Activated CD4-positive, alpha-beta memory T cell treated with anti-CD3 and anti-CD28 coated beads, Interleukin-2, amount 10 ng/mL, durations not matched to agents 7 days and 5 days (primary cell): Measurements from ENCODE around the gene KAZN. TPM values are rescaled to one million over a fixed set of nuclear protein-coding genes. Genes with fewer than 3 reads are reported as not detected.
"Not testable (repeated sequence)": the region's sequence is repeated elsewhere in the genome, so short reads cannot be mapped to it uniquely, and the experiment has no call there.

Source experiments
- CTCF ChIA-PET: fragments of 350-600 bp; sonication (Branson Sonifier 250); formaldehyde crosslinking; loops from one replicate; lab custom pipeline; 2021; ENCODE audit warnings: antibody characterized with exemption, inconsistent platforms; lab: Charles Lee
- POLR2A ChIA-PET: fragments of 350-600 bp; sonication (Branson Sonifier 250); formaldehyde crosslinking; loops from one replicate; lab custom pipeline; 2021; ENCODE audit warnings: antibody characterized with exemption; lab: Charles Lee
- DNase-seq: peaks from one replicate; pipeline ENCODE4 v3.0.0-alpha.2; 2020
- H3K27ac Mint-ChIP-seq: one replicate; pipeline ENCODE4 v1.8.0; 2021; ENCODE audit warnings: mild to moderate bottlenecking, mixed read lengths
- H3K27me3 Mint-ChIP-seq: one replicate; pipeline ENCODE4 v1.8.0; 2021; ENCODE audit warnings: mixed read lengths
- H3K36me3 Mint-ChIP-seq: one replicate; pipeline ENCODE4 v1.8.0; 2021; ENCODE audit warnings: low read depth, mixed read lengths
- H3K4me1 Mint-ChIP-seq: one replicate; pipeline ENCODE4 v1.8.0; 2021; ENCODE audit warnings: mixed read lengths
- H3K4me3 Mint-ChIP-seq: one replicate; pipeline ENCODE4 v1.8.0; 2021; ENCODE audit warnings: mild to moderate bottlenecking, mixed read lengths
- H3K9me3 Mint-ChIP-seq: one replicate; pipeline ENCODE4 v1.8.0; 2021; ENCODE audit warnings: mixed read lengths
- total RNA-seq, 2 experiments: library from RNA; stranded (reverse); gene quantifications; one replicate each; pipeline ENCODE4 v1.2.3, GENCODE V29; 2021

KAZN gene
- total RNA-seq, 2 experiments from 2014 or later = 0.30 to 0.43 TPM

DNA sequence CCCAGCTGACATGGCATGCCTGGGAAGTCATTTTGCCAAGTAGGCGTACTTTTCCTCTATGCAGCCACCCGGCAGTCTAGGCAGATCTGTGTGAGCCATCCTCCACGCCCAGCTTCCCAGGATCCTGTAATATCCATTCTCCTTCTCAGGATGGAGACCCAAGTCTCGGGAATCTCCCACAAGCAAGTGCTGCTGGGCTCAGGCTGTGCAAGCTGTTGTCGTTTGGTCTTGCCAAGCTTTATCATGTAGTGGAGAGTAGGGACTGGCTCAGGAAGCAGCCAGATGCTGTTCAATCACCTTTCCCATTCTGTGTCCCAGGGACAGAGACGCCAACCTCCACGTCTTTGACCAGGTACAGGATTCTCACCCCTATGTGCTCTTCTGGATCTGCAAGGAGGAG lies 363.9 kb downstream of the KAZN start:
- no peak for DNase-seq
- H3K27me3 Mint-ChIP-seq = peaks cover 2% of the 10 kb centered on the region
- no peaks in the 10 kb centered on the region for H3K4me1 Mint-ChIP-seq
- CTCF ChIA-PET = no interaction called here
- no peaks in the 10 kb centered on the region for H3K9me3 Mint-ChIP-seq
- no peak overlapping the region for H3K4me3 Mint-ChIP-seq
- POLR2A ChIA-PET = no interaction called here
- H3K27ac Mint-ChIP-seq = no peak overlapping the region
- H3K36me3 Mint-ChIP-seq = no peaks in the 10 kb centered on the region

DNA sequence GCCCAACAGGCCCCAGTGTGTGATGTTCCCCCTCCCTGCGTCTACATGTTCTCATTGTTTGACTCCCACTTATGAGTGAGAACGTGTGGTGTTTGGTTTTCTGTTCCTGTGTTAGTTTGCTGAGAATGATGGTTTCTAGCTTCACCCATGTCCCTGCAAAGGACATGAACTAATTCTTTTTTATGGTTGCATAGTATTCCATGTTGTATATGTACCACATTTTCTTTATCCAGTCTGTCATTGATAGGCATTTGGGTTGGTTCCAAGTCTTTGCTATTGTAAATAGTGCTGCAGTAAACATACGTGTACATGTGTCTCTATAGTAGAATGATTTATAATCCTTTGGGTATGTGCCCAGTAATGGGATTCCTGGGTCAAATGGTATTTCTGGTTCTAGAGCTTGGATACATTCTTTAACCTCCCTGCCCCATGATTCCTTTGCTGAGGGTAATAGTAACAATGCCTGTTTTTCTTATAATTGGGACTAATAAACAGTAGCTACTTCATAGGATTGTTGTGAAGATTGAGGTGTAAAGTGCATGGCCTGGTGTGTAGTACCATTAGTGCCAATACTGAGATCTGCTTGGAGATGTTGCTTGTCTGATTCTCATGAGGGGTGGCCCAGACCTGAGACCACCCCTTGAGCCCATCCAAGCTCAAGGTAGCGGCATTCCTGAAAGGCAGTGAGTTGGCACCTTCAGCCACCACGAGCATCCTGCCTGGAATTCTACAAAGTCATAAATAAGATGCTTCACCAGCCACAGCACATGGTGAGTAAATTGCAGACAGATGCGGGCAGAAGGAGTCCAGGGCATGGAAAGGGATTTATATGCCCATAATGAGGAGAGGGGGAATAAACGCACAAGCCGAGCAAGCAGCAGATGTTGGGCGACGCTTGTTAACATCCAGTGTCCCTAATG lies 365.6 kb downstream of the KAZN start:
- CTCF ChIA-PET, H3K9me3 Mint-ChIP-seq, H3K27ac Mint-ChIP-seq, H3K4me1 Mint-ChIP-seq, DNase-seq, H3K27me3 Mint-ChIP-seq, H3K36me3 Mint-ChIP-seq, H3K4me3 Mint-ChIP-seq, POLR2A ChIA-PET: not testable (repeated sequence)

DNA sequence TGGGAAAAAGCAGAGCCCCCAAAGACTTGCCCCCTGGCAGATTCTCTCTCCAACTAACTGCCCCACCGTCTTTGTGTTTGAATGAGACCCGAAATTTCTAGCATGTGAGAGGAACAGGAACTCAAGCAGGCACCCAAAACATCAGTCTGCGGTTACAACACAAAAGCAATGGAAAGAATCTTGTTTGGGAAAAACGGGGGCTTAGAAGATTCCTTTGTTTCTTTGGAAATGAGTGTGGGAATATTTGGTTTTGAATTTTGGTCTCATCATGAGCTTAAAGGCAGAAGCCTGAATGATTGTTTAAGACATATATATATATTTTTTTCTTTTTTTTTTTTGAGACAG lies 366.2 kb downstream of the KAZN start:
- no peak for DNase-seq
- no peaks in the 10 kb centered on the region for H3K36me3 Mint-ChIP-seq
- H3K27ac Mint-ChIP-seq = no peak overlapping the region
- peaks cover 2% of the 10 kb centered on the region for H3K27me3 Mint-ChIP-seq
- CTCF ChIA-PET = no interaction called here
- H3K9me3 Mint-ChIP-seq = no peaks in the 10 kb centered on the region
- POLR2A ChIA-PET = no interaction called here
- no peak overlapping the region for H3K4me3 Mint-ChIP-seq
- peaks cover 12% of the 10 kb centered on the region for H3K4me1 Mint-ChIP-seq

DNA sequence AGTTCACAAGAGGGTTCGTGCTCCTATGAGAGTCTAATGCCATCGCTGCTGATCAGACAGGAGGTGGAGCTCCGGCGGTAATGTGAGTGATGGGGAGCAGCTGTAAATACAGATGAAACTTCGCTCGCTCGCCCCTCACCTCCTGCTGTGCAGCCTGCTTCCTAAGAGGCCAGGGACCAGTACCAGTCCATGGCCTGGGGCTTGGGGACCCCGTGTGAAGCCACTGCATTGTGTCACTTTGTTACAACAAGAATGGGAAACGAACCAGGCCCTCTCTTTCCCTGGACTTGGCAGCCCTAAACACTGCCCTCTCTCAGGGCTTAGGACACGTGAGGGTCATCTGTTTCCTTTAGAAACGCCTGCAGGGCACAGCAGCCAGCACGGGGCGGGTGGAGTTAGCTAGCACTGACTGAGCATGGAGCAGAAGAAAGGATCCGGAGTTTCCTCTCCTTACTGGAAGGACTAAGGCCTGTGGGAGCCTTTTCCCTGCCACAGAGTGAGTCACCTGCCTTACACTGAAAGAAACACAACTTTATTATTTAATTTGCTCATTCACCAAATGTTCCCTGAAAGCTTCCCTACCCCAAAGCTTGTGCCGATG lies 369.9 kb downstream of the KAZN start:
- Mint-ChIP-seq H3K36me3 (no peaks in the 10 kb centered on the region), H3K27me3 (peaks cover 2% of the 10 kb centered on the region), H3K9me3 (no peaks in the 10 kb centered on the region), H3K27ac (no peak overlapping the region), H3K4me1 (peaks cover 17% of the 10 kb centered on the region), H3K4me3 (no peak overlapping the region)
- DNase-seq = no peak
- CTCF ChIA-PET = no interaction called here
- POLR2A ChIA-PET = interaction anchor here (0.8 kb wide), 1 partner anchor 13 kb away, joined by 3 read pairs; no protein-coding TSS in a partner anchor

DNA sequence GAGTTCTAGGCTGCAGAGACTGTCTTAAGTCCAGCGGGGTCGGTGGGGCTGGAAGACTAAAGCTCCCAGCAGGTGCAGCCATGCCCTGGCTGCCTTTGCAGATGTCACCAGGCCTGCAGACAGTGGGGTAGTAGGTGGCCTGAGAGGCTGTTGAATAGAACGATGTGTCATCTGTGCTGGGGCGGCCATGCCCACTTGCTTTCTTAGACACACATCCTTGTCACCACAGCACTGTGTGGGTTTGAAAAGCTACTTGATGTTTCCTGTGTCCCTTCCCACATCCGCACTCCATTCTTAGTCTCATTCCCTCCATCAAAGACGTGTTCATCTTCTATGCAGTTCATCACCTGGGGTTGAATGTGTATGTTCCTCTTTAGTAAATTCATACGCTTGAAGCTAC lies 370.5 kb downstream of the KAZN start:
- peak; percentile 71 for DNase-seq
- Mint-ChIP-seq H3K27ac (peak overlapping the region; percentile 72), H3K4me1 (peaks cover 17% of the 10 kb centered on the region), H3K36me3 (no peaks in the 10 kb centered on the region), H3K27me3 (peaks cover 3% of the 10 kb centered on the region), H3K9me3 (no peaks in the 10 kb centered on the region), H3K4me3 (no peak overlapping the region)
- CTCF ChIA-PET = no interaction called here
- POLR2A ChIA-PET = interaction anchor here (0.8 kb wide), 1 partner anchor 12 kb away, joined by 3 read pairs; no protein-coding TSS in a partner anchor

DNA sequence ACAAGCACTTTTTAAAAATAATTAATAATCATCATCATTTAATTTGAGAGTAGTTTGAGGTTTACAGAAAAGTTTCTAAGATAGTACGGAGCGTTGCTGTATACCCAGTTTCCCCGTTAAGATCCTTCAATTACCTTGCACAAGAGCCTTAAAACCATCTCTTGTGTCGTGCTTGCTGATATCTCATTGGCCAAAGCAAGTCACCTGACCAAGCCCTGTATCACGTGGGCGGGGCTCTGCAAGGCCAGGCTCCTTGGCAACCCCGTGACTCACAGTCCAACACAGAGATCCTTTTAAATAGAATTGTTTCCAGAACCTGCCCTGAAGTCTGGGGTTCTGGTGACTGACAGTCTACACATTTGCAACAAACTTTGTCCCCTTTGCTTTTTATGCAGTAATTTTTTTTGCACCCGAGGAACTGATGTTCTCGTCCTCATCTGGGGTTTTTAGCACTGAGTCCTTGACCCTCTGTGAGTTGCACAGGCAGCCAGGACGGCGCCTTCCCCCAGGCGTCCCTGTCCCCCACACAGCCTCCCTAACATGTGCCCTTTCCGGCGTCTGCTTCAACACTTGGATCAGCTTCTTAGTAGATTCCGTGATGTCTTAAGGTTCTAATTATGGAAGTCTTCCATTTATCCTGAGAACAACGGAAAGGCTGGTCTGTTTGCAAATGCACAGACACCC lies 371.8 kb downstream of the KAZN start:
- H3K9me3 Mint-ChIP-seq = no peaks in the 10 kb centered on the region
- H3K4me3 Mint-ChIP-seq = no peak overlapping the region
- DNase-seq = peak; percentile 30
- H3K4me1 Mint-ChIP-seq = peaks cover 17% of the 10 kb centered on the region
- CTCF ChIA-PET = no interaction called here
- POLR2A ChIA-PET = no interaction called here
- no peaks in the 10 kb centered on the region for H3K36me3 Mint-ChIP-seq
- no peak overlapping the region for H3K27ac Mint-ChIP-seq
- peaks cover 3% of the 10 kb centered on the region for H3K27me3 Mint-ChIP-seq

DNA sequence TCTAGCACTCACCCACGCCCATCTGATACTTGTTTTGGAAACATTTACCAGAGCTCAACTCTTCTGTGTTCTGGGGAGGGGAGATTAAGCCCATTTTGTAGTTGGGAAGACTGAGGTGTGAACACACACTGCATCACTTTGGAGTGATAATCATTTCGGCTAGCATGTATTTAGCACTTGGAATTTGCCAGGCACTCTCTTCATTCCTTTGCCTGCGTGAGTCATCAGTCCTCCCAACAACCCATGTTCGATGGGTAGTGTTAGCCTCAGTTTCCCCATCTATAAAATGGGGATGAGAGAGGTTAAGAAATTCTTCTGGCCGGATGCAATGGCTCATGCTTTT lies 372.3 kb downstream of the KAZN start:
- H3K4me1 Mint-ChIP-seq = peaks cover 17% of the 10 kb centered on the region
- no peak for DNase-seq
- H3K27me3 Mint-ChIP-seq = peaks cover 2% of the 10 kb centered on the region
- CTCF ChIA-PET = no interaction called here
- no peaks in the 10 kb centered on the region for H3K36me3 Mint-ChIP-seq
- no peak overlapping the region for H3K27ac Mint-ChIP-seq
- no peaks in the 10 kb centered on the region for H3K9me3 Mint-ChIP-seq
- H3K4me3 Mint-ChIP-seq = no peak overlapping the region
- POLR2A ChIA-PET = no interaction called here

DNA sequence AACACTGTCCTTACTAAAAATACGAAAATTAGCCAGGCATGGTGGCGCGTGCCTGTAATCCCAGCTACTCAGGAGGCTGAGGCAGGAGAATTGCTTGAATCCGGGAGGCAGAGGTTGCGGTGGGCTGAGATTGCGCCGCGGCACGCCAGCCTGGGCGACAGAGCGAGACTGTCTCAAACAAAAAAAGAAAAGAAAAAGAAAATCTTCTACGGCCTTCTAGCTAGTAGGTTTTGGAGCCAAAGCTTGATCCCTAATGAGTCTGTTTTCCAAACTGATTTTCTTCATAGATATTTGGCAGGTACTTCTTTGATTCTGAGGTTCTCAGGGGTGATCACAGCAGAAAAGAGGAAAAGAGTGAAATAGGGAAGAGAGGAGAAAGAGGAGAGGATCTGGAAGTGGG lies 372.7 kb downstream of the KAZN start:
- no peaks in the 10 kb centered on the region for H3K36me3 Mint-ChIP-seq
- peaks cover 2% of the 10 kb centered on the region for H3K27me3 Mint-ChIP-seq
- H3K27ac Mint-ChIP-seq = no peak overlapping the region
- CTCF ChIA-PET = no interaction called here
- H3K4me1 Mint-ChIP-seq = peaks cover 17% of the 10 kb centered on the region
- H3K4me3 Mint-ChIP-seq = no peak overlapping the region
- no peaks in the 10 kb centered on the region for H3K9me3 Mint-ChIP-seq
- POLR2A ChIA-PET = no interaction called here
- DNase-seq = no peak

DNA sequence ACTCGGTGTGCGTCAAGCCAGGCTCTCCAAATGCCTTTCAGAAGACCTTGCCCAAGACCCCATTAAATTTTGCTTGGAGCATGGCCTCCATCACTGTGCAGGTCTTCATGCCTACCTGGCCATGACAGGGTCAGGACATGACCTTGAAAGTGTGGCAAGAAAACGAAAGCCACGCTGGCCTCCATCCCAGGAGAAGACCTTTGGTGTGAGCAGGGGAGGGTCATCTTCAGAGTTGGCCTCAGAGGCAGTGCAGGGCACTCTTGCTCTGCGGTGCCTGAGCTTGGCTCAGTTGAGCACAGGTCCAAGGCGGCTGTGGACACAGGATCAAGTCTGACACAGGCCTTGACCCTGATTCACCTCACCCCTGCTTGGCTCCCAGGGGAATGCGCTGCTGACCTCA lies 373.6 kb downstream of the KAZN start:
- H3K27me3 Mint-ChIP-seq = peaks cover 2% of the 10 kb centered on the region
- no peak overlapping the region for H3K27ac Mint-ChIP-seq
- no peak for DNase-seq
- H3K9me3 Mint-ChIP-seq = no peaks in the 10 kb centered on the region
- ChIA-PET POLR2A (no interaction called here), CTCF (no interaction called here)
- peaks cover 17% of the 10 kb centered on the region for H3K4me1 Mint-ChIP-seq
- H3K36me3 Mint-ChIP-seq = no peaks in the 10 kb centered on the region
- H3K4me3 Mint-ChIP-seq = no peak overlapping the region

DNA sequence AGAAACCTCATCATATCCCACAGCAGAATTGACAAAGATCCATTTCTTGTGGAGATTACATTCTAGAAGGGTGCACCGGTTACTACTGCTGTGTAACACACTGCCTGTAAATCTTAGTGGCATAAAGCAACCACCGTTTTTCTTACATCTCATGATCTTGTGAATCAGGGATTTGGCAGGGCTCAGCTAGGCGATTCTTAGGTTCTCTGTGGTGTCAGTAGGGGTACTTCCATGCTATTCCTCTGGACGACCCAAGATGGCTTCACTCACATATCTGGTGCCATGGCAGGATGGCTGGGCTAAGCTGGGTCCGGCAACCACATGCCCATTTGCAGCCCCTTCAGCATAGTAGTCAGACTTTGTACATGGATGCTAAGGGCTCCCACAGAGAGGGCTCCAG lies 375.3 kb downstream of the KAZN start:
- Mint-ChIP-seq H3K36me3 (no peaks in the 10 kb centered on the region), H3K9me3 (no peaks in the 10 kb centered on the region), H3K27ac (no peak overlapping the region), H3K4me3 (no peak overlapping the region), H3K4me1 (peaks cover 13% of the 10 kb centered on the region), H3K27me3 (peaks cover 2% of the 10 kb centered on the region)
- ChIA-PET CTCF (no interaction called here), POLR2A (no interaction called here)
- no peak for DNase-seq

DNA sequence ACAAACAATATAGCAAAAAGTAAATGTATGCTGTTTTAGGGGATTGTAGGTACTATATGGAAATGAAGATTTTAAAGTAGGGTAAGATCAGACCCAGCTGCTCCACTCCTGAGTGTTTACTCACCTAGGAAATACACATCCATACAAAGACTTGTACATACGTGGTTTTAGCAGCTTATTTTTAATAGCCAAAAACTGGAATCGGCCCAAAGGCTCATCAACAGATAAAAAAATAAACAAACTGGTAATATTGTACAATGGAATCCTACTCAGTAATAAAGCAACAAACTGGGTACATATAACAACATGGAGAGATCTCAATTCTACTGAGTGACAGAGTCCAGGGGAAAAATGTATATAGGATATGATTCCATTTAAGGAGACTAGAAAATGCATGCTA lies 375.9 kb downstream of the KAZN start:
- CTCF ChIA-PET = no interaction called here
- Mint-ChIP-seq H3K27ac (no peak overlapping the region), H3K4me1 (peaks cover 7% of the 10 kb centered on the region)

DNA sequence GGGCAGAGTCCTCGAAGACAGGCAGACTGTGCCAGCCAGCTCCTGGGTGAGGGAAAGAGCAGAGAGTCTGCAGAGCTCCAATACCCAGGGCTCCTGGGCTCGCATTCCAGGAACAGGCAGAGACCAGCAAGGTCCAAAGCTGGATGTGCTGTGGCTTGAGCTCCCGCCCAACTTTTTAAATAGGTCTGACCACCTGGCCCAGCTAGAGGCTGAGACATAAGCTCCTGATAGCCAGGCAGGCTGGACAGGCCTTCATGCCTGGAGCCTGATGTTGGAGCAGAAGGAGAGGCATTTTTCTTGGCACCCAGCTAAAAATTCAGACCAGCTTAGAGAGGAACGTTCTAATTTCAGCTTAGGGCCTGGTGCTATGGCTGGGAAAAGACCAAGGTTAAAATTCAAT lies 376.6 kb downstream of the KAZN start:
- CTCF ChIA-PET = no interaction called here
- POLR2A ChIA-PET = no interaction called here
- no peak overlapping the region for H3K4me3 Mint-ChIP-seq
- no peak overlapping the region for H3K27ac Mint-ChIP-seq
- no peaks in the 10 kb centered on the region for H3K36me3 Mint-ChIP-seq
- H3K4me1 Mint-ChIP-seq = peaks cover 3% of the 10 kb centered on the region
- H3K9me3 Mint-ChIP-seq = no peaks in the 10 kb centered on the region
- DNase-seq = no peak
- peaks cover 2% of the 10 kb centered on the region for H3K27me3 Mint-ChIP-seq

More for the DNA sequence above, 375.9 kb downstream of the KAZN start:
- no peak for DNase-seq
- POLR2A ChIA-PET = no interaction called here
- H3K9me3 Mint-ChIP-seq = no peaks in the 10 kb centered on the region
- H3K4me3 Mint-ChIP-seq = no peak overlapping the region
- peaks cover 2% of the 10 kb centered on the region for H3K27me3 Mint-ChIP-seq
- no peaks in the 10 kb centered on the region for H3K36me3 Mint-ChIP-seq

DNA sequence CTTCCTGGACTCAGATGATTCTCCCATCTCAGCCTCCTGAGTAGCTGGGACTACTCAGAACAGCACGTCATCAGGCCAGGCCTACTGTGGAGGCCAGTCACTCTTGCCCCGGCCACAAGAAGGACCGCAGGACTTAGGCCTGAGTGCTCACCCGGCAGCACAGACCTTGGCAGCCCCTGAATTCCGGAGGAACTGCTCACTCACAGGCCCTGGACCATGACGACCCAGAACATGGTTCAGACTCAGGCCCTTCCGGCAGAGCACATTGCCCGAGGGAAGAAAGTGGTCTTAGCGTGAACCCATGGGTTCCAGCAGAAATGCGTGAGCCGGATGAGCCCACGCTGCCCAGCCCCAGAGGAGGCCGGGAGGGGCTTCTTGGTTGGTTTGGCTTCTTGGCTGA lies 377.8 kb downstream of the KAZN start:
- Mint-ChIP-seq H3K4me3 (no peak overlapping the region), H3K36me3 (no peaks in the 10 kb centered on the region), H3K4me1 (no peaks in the 10 kb centered on the region), H3K27ac (no peak overlapping the region), H3K27me3 (peaks cover 2% of the 10 kb centered on the region), H3K9me3 (no peaks in the 10 kb centered on the region)
- ChIA-PET POLR2A (no interaction called here), CTCF (no interaction called here)
- DNase-seq = no peak
